CD14-positive monocyte (primary cell): ENCODE measurements around the gene CDH22. TPM values are rescaled to one million over a fixed set of nuclear protein-coding genes. Genes with fewer than 3 reads are reported as not detected.

Experiments used
- DNase-seq, 3 donors: peaks; one replicate each; pipeline ENCODE4 v3.0.0-alpha.2; 2011 to 2022
- H2AFZ ChIP-seq: 2 replicates; pipeline ENCODE4 v1.6.0; 2012; ENCODE audit warnings: mild to moderate bottlenecking, low read depth, low read length, inconsistent platforms; ENCODE audit not compliant: insufficient read depth, poor library complexity, severe bottlenecking
- H3K27ac ChIP-seq, 2 donors: 1 replicate in 1 of 2; 2 replicates in 1 of 2; pipeline ENCODE4 v1.5.1; 2012 to 2013; ENCODE audit warnings: low read length in 2 of 2, control low read depth in 1 of 2, inconsistent platforms in 1 of 2, low read depth in 1 of 2, mild to moderate bottlenecking in 1 of 2
- H3K27me3 ChIP-seq, 2 donors: one replicate each; pipeline versions ENCODE4 v1.6.0 to v1.6.1; 2011 to 2013; ENCODE audit warnings: low read length in 2 of 2; ENCODE audit not compliant: control insufficient read depth in 2 of 2, insufficient read depth in 2 of 2
- H3K36me3 ChIP-seq, 2 donors: replicated peaks in 1 of 2; 1 replicate in 1 of 2; 2 replicates in 1 of 2; pipeline versions ENCODE4 v1.5.1 to v1.6.1; 2012 to 2013; ENCODE audit warnings: low read length in 2 of 2, control low read depth in 1 of 2, inconsistent platforms in 1 of 2, mild to moderate bottlenecking in 1 of 2; ENCODE audit not compliant: insufficient read depth in 2 of 2, control insufficient read depth in 1 of 2
- H3K4me1 ChIP-seq, 2 donors: 1 replicate in 1 of 2; 2 replicates in 1 of 2; pipeline versions ENCODE4 v1.5.1 to v1.6.1; 2012 to 2013; ENCODE audit warnings: low read length in 2 of 2, control low read depth in 1 of 2, inconsistent platforms in 1 of 2, mild to moderate bottlenecking in 1 of 2, moderate library complexity in 1 of 2; ENCODE audit not compliant: insufficient read depth in 2 of 2, control insufficient read depth in 1 of 2
- H3K4me2 ChIP-seq: replicated peaks from 2 replicates; pipeline ENCODE3; 2012; ENCODE audit warnings: low read length, moderate library complexity, mild to moderate bottlenecking; ENCODE audit not compliant: poor library complexity, severe bottlenecking; ENCODE audit errors: extremely low read depth
- H3K4me3 ChIP-seq, 3 experiments: fragments of 200-600 bp in 1 of 3; sonication (generic) in 1 of 3; replicated peaks in 1 of 3; 1 replicate in 2 of 3; 2 replicates in 1 of 3; pipeline ENCODE4 v1.5.1; 2011 to 2013; ENCODE audit warnings: low read length in 3 of 3, mild to moderate bottlenecking in 3 of 3, control low read depth in 2 of 3, low read depth in 2 of 3, inconsistent platforms in 1 of 3, moderate library complexity in 1 of 3
- H3K79me2 ChIP-seq: 2 replicates; pipeline ENCODE4 v1.6.0; 2012; ENCODE audit warnings: mild to moderate bottlenecking, control low read depth, inconsistent platforms, low read length, moderate library complexity; ENCODE audit not compliant: insufficient read depth
- H3K9ac ChIP-seq: 2 replicates; pipeline ENCODE4 v1.6.0; 2017; ENCODE audit warnings: low read length, mild to moderate bottlenecking; ENCODE audit not compliant: insufficient read depth, poor library complexity, severe bottlenecking
- H3K9me3 ChIP-seq, 2 donors: replicated peaks in 1 of 2; 1 replicate in 1 of 2; 2 replicates in 1 of 2; pipeline versions ENCODE4 v1.5.1 to v1.6.1; 2012 to 2013; ENCODE audit warnings: low read length in 2 of 2, control low read depth in 1 of 2; ENCODE audit not compliant: control insufficient read depth in 1 of 2, insufficient read depth in 1 of 2
- H4K20me1 ChIP-seq: 2 replicates; pipeline ENCODE4 v1.6.0; 2012; ENCODE audit warnings: mild to moderate bottlenecking, low read length, control low read depth, moderate library complexity; ENCODE audit not compliant: insufficient read depth
- H3K27ac Mint-ChIP-seq, 7 donors: one replicate each; pipeline ENCODE4 v1.8.0; 2020; ENCODE audit warnings: mild to moderate bottlenecking in 7 of 7, mixed read lengths in 7 of 7, moderate library complexity in 6 of 7, inconsistent platforms in 2 of 7
- H3K27me3 Mint-ChIP-seq, 3 donors: one replicate each; pipeline ENCODE4 v1.8.0; 2021 to 2022; ENCODE audit warnings: low read depth in 3 of 3, mild to moderate bottlenecking in 3 of 3, mixed read lengths in 3 of 3, moderate library complexity in 3 of 3, inconsistent platforms in 1 of 3
- H3K36me3 Mint-ChIP-seq, 2 donors: one replicate each; pipeline ENCODE4 v1.8.0; 2020; ENCODE audit warnings: mixed read lengths in 2 of 2, inconsistent platforms in 1 of 2, mild to moderate bottlenecking in 1 of 2
- H3K4me1 Mint-ChIP-seq: one replicate; pipeline ENCODE4 v1.8.0; 2020; ENCODE audit warnings: mild to moderate bottlenecking, mixed read lengths
- H3K4me3 Mint-ChIP-seq, 2 donors: one replicate each; pipeline ENCODE4 v1.8.0; 2020; ENCODE audit warnings: mild to moderate bottlenecking in 2 of 2, mixed read lengths in 2 of 2, moderate library complexity in 1 of 2
- H3K9me3 Mint-ChIP-seq, 7 donors: one replicate each; pipeline ENCODE4 v1.8.0; 2020 to 2022; ENCODE audit warnings: mixed read lengths in 7 of 7, mild to moderate bottlenecking in 6 of 7, moderate library complexity in 6 of 7, inconsistent platforms in 2 of 7
- WGBS: methylation state at CpG from one replicate; pipeline ENCODE4 v1.1.5; 2013; ENCODE audit warnings: missing lambda C conversion rate; ENCODE audit not compliant: insufficient coverage; 5-methylcytosine and 5-hydroxymethylcytosine counted together
- intact Hi-C, 2 donors: fragments of 100-400 bp; cut with micrococcal nuclease; formaldehyde crosslinking; loops; one replicate each; pipeline versions ENCODE4 v1.15.0 to v1.15.1; 2023
- polyA plus RNA-seq, 3 donors: library from polyadenylated mRNA; depleted of rRNA in 1 of 3; unstranded in 2 of 3; stranded (reverse) in 1 of 3; fragments of 300-500 nt in 2 of 3; fragments of >200 nt in 1 of 3; fragmentation: Illumina TruSeq in 2 of 3; gene quantifications; 1 replicate in 2 of 3; 2 replicates in 1 of 3; pipeline ENCODE4 v1.2.3, GENCODE V29; 2012 to 2021
- TF ChIP-seq, protein P1 (sequence below): fragments of 200-600 bp; IDR thresholded peaks from one replicate; pipeline ENCODE4 v1.8.0; 2022; ENCODE audit warnings: antibody characterized with exemption, mild to moderate bottlenecking

The CDH22 gene
- polyA plus RNA-seq, 3 donors: not detected

DNA sequence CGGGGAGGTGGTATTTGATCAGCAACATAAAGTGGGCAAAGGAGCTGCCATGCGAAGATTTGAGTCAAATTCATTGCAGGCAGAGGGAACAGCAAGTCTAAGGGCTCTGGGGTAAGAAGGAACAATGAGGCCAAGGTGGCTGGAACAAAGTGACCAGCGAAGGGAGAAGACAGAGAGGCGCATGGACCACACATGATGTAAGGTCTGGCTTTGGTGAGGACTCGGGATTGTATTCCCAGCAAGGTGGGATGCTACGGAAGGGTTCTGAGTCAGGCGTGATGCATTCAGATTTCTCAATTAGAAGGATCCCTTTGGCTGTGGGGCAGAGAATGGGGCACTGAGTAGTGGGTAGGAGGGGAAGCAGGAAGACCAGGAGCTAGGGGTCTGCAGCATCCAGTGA lies 30.7 kb upstream of the CDH22 start:
- no peaks in the 10 kb centered on the region for H3K36me3 Mint-ChIP-seq
- H3K27me3 Mint-ChIP-seq: peaks cover 28 to 43% (median 35%) of the 10 kb centered on the region in 3 donors
- WGBS: 95% methylated on average over 6 of the region's 7 CpGs
- H3K27ac Mint-ChIP-seq: peak overlapping the region in 1 of 7 donors; percentile 47
- no peak overlapping the region for H3K4me2 ChIP-seq
- no peak overlapping the region for H3K27ac ChIP-seq
- no peak for DNase-seq
- H3K4me1 ChIP-seq: peaks cover 8 to 11% of the 10 kb centered on the region in 2 donors
- H3K9me3 Mint-ChIP-seq: no peaks in the 10 kb centered on the region
- no peak overlapping the region for H3K9ac ChIP-seq
- H3K4me3 Mint-ChIP-seq: no peak overlapping the region
- TF ChIP-seq, protein P1, sequence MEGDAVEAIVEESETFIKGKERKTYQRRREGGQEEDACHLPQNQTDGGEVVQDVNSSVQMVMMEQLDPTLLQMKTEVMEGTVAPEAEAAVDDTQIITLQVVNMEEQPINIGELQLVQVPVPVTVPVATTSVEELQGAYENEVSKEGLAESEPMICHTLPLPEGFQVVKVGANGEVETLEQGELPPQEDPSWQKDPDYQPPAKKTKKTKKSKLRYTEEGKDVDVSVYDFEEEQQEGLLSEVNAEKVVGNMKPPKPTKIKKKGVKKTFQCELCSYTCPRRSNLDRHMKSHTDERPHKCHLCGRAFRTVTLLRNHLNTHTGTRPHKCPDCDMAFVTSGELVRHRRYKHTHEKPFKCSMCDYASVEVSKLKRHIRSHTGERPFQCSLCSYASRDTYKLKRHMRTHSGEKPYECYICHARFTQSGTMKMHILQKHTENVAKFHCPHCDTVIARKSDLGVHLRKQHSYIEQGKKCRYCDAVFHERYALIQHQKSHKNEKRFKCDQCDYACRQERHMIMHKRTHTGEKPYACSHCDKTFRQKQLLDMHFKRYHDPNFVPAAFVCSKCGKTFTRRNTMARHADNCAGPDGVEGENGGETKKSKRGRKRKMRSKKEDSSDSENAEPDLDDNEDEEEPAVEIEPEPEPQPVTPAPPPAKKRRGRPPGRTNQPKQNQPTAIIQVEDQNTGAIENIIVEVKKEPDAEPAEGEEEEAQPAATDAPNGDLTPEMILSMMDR: no peak
- intact Hi-C loops: no loop called here
- no peaks in the 10 kb centered on the region for H3K36me3 ChIP-seq
- H2AFZ ChIP-seq: no peak overlapping the region
- H3K27me3 ChIP-seq: peaks cover 7 to 32% of the 10 kb centered on the region in 2 donors
- no peaks in the 10 kb centered on the region for H3K79me2 ChIP-seq
- H3K9me3 ChIP-seq: no peaks in the 10 kb centered on the region
- no peak overlapping the region for H3K4me3 ChIP-seq
- no peaks in the 10 kb centered on the region for H4K20me1 ChIP-seq
- peaks cover 12% of the 10 kb centered on the region for H3K4me1 Mint-ChIP-seq

DNA sequence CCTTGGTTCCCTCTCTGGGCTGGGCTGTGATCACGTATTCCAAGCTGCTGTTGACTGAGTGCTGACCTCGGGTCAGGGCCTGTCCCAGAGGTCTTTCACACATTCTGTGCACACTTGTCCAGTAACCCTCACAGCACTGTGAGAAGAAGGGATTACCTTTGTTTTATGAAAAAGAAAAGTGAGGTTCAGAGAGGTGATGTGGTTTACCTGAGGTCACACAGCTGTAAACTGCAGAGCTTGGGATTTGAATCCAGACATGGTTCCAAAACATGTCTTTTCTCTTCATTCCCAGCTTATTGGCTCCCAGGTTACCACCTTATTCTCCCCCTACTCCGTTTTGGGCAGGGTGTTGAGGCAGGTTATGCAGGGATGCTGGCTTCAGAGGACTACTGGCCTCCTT lies 28.4 kb upstream of the CDH22 start:
- H3K4me3 Mint-ChIP-seq: no peak overlapping the region
- H3K27ac ChIP-seq: no peak overlapping the region
- H3K36me3 ChIP-seq: no peaks in the 10 kb centered on the region
- WGBS: no CpG with 5 or more reads among the region's 3 CpGs
- TF ChIP-seq, protein P1: no peak
- DNase-seq: no peak
- H4K20me1 ChIP-seq: no peaks in the 10 kb centered on the region
- intact Hi-C loops: no loop called here
- no peaks in the 10 kb centered on the region for H3K9me3 ChIP-seq
- no peak overlapping the region for H3K4me3 ChIP-seq
- H3K9ac ChIP-seq: no peak overlapping the region
- H3K4me1 ChIP-seq: no peaks in the 10 kb centered on the region
- H3K9me3 Mint-ChIP-seq: no peaks in the 10 kb centered on the region
- H3K36me3 Mint-ChIP-seq: no peaks in the 10 kb centered on the region
- peaks cover 0 to 11% of the 10 kb centered on the region in 2 donors for H3K27me3 ChIP-seq
- no peaks in the 10 kb centered on the region for H3K4me1 Mint-ChIP-seq
- no peaks in the 10 kb centered on the region for H3K79me2 ChIP-seq
- H3K27me3 Mint-ChIP-seq: peaks cover 13 to 22% (median 18%) of the 10 kb centered on the region in 3 donors
- no peak overlapping the region for H3K4me2 ChIP-seq
- no peak overlapping the region for H2AFZ ChIP-seq
- no peak overlapping the region for H3K27ac Mint-ChIP-seq
